ENCODE results near the gene SERPINA7.

- TF ChIP-seq CTCF (IDR thresholded peaks at IDR 0.05; ENCODE audit: borderline replicate concordance, extremely low read depth, low read length, poor library complexity, severe bottlenecking) (no peak), EZH2 (IDR thresholded peaks at IDR 0.05; ENCODE audit: borderline replicate concordance, low read depth, low read length, severe bottlenecking) (no peak)
Measured at GRCh38 chrX:106000203-106000602, 38.3 kb downstream of the SERPINA7 start.

Measured in DND-41 (cell line).